GM18867 (cell line): Measurements from ENCODE around the gene ARL8B.

Source experiments
- ATAC-seq: cut with Tn5 transposase; IDR thresholded peaks from one replicate; pipeline ENCODE4 v1.9.1; 2021; ENCODE audit warnings: mild to moderate bottlenecking, moderate library complexity; ENCODE audit not compliant: unreplicated experiment

The ARL8B gene

DNA sequence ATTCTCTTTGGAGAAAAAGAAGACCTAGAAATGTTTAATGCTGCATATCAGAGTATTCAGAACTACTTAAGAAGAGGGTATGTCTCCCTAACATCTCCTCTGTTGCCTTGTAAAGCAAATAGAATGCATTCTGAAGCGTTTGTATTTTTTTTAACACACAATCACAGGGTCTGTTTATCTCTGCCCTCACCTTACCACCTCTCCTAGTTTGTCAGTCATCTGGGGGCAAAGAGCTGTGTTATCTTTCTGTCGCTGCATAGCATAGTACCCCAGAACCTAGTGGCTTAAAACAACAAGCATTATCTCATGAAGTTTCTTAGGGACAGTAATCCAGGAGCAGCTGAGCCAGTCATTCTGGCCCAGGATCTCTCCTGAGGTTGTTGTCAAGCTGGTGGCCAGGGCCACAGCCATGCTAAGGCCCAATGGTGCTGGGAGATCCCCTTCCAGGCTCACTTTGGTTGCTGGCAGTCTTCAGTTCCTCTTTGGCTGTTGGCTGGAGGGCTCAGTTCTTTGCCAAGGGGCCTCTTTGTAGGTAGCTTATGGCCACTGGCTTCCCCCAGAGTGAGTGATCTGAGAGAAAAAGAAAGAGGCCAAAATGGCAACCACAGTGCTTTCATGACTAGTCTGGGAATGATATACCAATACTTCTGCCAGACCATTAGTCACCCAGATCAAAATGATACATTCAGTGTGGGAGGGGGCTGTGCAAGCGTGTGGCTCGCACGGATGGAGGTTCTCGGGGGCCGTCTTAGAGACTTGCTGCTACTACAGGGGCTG is 83.3 kb downstream of the ARL8B start:
- peak; percentile 98 for ATAC-seq

DNA sequence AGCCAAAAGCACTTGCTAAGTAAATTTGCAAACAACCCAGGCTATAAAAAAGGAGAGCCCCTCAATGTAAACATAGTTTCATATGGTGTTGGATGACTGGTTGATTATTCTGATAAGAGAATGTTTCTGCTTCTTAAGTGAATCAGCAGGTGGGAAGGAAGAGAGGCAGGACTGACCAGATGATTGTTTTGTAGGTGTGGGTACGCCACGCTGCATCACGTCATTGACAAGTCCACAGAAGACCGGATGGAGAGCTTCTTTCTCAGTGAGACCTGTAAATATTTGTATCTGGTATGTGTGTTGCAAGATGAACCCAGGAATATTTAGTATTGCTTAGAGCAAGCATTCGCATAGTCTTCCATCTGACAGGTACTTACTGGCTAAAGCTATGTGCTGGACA is 88.8 kb downstream of the ARL8B start:
- ATAC-seq, result no peak

DNA sequence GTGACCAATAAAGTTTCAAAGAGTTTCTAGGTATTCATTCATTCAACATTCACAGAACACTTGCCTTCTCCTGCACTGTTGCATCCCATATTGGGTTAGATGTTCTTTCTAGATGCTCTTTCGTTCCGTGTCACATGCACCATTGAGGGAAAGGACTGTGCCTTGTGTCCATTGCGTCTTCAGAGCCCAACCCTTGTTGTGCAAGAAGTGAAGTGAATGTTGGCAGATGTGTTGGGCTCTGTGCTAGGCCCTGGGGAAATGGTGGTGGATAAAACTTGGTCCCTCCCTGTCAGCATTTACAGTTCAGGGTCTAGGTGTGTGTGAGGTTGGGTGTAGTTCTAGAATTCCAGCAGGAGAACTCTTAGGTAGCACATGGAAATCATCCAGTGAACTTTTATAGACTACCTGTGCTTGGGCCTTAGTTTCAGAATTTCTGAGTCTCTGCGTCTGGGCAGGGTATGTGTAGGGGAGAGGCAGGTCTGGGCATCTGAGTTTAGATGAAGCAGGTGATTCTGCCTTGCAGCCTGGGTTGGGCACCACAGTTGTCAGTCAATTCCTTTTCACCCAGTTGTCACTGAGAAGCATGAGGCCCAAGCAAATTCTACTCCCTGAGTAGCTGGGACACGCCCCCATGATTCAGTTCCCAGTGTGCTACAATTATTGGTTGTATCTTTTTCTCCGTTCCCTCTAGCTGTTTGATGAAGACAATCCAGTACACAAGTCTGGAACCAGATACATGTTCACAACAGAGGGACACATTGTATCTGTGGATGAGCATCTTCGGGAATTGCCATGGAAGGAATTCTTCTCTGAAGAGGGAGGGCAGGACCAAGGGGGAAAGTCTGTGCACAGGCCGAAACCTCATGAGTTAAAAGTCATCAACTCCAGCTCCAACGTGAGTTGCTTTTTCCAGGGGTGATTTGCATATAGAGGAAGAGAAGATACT is 90.8 kb downstream of the ARL8B start:
- no peak for ATAC-seq

DNA sequence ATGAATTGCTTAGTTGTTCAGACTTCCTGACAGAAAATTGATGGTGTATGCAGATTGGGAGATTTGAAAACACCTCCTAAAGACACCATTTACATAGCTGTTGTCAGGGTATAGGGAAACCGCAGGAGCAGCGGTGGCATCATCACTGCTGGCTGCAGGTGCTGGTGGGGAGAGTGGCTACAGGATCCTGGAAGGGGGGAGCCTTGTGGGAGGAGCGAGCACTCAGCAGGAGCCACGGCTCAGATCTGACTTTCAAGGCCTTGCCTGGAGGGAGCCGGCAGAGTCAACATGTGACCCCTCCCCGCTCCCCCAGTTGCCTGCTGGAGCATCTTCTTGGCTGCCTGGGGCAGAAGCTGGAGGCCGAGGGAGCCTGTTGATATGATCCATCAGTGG is 91.5 kb downstream of the ARL8B start:
- ATAC-seq, result no peak

DNA sequence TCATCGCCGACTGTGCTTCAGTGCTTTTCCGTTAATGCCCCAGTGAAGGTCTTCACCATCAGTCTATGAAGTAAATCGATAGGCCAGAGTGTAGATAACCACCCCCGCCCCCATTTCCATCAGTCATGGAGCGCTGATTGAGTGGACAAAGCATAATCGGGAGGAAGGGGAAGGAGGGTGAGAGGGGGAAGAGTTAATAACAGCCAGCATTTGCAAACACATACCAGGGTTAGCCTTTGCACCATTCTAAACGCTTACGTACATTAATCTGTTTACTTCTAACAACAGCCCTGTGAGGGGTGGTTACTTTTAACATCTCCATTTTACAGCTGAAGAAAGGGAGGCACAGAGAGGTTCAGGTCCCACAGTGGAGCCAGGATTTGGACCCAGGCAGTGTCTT is 92.3 kb downstream of the ARL8B start:
- ATAC-seq, result no peak

DNA sequence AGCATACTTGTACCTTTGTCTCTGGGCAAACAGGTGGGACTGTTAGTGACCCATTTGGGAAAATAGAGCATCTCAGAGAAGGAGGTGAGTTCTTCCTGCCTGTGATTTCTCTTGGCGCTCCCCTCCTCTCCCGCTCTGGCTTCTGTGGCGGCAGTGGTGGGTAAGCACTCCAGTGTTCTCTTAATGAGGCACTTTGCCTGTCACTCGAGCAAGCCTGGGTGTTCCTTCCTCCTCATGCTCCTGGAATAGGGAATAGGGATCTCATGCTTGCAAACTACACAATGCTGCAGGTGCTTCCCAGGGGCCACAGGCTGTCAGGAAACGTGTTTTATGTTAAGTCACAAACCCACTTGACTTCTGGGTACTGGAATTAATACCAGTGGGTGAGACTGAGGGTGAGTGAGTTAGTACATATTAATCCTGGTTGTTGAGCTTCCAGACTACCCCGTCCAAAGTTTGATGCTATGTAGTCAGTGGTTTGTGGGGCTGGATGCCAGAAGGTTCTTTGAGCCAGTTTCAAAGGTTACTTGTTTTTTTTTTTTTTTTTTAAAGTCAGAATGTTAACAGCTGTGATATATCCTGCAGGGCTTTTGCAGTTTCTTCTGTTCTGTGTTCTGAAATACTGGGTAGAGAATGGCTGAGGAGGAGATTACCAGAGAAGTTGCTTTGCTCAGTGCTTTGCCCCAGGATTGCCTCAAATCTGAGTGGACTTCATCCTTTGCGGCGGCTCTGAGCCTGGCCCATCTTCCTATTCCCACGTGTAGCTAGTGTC is 95.9 kb downstream of the ARL8B start:
- ATAC-seq, result no peak

DNA sequence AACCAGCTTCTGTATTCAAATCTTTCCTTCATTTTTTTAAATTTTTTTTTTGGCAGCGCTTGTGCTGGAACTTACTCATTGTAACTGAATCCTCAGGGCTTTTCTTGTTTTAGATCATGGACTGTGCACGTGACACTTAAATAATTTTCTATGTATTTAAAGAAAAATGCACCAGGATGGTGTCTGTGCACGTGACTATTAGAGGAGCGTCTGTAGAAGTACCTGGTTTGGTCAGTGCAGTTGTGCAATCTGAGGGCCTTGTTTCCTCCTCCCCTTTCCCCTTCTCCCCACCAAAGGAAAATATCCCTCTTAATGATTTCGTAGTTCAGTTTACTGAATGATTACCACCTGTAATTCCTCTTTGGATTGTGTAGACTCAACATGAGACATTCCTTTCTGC is 96.7 kb downstream of the ARL8B start:
- ATAC-seq, result no peak

DNA sequence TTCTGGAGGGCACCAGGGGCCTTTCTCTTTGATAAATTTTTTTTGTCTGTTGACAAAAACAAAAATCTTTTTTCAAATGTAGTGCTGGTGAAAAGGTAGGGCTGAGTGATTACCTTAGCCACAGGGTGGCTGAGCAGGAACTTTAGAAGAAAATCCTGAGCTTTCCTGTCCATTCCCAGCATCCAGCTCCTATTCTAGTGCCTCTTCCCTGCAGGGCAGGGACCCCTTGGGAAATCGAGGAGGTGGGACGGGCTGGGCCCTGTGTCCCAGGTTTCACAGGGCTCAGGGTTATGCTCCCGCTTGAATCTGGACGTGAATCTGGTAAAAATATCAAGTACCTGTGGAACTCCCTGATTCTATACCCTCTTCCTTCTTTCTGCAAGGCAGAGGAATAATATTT is 97.1 kb downstream of the ARL8B start:
- no peak for ATAC-seq

DNA sequence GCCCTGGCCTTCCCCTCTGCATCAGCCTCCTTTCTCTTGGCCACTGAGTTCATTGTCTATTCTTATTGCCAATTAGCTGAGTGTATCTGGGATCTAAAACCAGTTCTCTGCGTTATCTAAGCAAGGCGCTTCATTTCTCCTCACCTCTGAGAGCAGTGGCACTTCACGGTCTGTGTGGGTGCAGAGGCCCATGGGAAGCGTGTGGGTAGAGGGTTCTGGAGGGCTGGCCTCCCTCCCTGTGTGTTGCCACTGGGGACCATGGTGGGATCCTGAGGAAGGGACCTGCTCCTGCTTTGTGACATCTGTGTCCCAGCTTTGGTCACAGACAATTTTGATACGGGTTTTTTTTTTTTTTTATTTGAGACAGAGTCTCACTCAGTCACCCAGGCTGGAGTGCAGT is 98.1 kb downstream of the ARL8B start:
- no peak for ATAC-seq

DNA sequence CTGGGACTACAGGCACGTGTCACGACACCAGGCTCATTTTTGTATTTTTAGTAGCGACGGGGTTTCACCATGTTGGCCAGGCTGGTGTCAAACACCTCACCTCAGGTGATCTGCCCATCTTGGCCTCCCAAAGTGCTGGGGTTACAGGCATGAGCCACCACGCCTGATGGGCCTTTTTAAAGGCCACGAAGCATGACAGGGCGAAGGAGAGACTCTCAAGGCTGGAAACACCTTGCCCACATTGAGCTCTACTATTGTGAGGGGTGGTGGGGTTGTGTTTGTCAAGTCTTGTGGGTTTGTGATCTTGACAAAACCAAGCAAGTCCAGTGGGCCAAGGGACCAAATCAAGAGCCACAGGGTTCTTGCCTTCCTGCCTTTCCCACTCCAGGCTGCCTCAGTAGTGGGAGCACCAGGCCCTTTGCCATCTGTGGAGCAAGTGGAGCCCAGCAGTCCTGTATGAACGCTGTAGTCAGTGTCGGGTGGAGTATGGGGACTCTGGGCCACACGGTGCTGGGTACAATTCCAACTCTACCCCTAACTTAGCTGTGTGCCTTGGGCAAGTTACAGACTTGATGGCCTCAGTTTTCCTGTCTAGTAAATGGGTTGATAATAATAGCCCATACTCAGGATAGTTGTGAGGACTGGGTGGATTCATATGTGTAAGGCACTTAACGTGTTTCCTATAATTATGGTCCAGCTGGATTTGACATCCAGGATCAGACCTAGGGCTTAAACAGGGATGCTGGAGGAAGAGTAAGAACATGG is 98.8 kb downstream of the ARL8B start:
- ATAC-seq, result no peak

DNA sequence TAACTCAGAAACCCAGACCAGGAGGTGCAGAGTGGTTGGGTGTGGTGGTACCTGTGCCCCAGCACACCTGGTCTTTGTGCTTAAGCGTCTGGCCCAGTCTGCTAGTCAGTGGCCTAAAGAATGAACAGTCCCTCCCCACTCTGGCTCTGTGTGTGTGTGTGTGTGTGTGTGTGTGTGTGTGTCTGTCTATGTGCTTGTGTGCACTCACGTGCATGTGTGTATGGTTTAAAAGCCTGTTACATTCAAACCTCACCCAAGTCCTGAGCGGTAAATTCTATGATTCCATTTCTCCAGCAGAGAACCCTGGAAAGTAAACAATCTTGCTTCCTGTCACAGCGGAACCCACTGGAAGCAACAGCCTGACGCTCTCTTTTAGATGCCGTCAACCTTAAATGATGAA is 99.6 kb downstream of the ARL8B start:
- no peak for ATAC-seq

DNA sequence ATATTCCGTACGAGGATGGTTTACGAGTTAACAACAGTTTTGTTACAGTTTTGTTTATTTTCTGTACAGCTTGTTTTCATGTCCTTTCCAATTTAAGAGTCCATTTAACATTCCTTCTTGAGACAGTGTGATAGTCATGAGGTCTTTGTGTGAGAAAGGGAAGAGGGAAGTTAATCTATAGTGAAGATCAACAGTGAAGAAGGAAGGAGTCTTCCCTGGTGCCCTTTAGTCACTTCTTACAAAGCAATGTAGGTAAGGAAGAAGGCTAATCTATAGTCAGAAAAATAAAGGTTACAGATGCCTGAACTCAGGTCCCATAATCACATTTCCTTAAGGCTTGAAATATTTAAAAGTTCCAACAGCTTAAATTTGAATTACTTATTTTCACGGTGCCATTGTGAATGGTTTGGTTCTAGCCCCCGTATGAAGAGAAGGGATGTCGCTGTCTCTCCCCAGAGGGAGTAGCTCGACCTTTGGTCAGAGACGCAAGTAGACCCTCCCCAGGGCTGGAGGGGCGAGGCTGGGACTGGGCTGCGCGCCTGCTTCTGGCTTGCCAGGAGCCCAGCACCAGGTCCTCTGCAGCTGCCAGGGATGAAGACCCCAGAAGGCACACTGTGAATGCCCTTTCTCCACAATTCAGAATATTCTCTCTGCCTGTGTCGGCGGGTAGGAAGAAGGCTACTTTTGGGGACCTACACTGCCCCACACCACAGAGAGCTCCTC is 100.4 kb downstream of the ARL8B start:
- ATAC-seq, result no peak

DNA sequence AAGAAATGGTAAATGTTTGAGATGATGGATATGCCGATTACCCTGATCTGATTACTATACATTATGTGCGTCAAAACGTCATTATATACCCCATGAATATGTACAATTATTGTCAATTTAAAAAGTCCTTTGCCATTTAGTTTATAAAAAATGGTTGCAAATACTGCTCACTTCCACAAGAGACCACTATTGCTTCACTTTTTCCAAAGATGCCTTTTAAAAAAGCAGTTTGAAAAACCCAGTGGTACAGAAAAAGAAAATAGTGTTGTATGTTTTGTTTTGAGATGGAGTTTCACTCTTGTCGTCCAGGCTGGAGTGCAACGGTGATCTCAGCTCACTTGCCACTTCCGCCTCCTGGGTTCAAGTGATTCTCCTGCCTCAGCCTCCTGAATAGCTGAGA is 104.7 kb downstream of the ARL8B start:
- no peak for ATAC-seq

DNA sequence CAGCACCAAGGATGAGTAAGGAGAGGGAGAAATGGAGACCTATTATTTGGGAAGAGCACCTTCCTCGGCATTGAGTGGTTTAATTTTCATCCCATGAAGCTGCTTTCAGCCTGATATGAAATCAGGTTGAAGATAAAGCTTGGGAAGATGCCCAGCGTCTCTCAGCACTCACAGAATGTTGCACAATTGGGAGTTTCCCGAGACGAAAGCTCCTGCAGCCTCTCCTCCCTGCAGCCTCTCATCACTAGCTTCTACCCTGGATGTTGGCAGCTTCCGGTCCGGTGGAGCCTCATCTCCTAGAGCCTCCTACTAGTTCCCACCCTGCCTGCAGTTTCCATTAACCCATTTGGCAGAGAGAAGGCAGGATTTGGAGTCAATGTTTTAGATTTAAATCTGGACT is 105.7 kb downstream of the ARL8B start:
- no peak for ATAC-seq

DNA sequence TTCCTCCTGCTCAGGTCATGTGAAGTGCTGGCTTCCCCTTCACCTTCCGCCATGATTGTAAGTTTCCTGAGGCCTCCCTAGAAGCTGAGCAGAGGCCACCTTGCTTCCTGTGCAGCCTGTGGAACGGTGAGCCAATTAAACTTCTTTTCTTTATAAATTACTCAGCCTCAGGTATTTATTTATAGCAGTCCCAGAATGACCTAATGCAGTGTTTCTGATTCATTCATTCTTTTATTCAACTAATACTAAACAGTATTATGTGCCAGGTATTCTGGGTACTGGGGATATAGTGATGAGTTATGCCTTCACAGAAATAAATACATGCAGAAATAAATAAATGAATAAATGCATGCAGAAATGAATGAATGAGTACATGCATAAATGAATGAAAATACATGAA is 107.3 kb downstream of the ARL8B start:
- ATAC-seq, result no peak
